DMS53 treated with DMSO at 0.1 percent for 48 hours (cell line): ENCODE results near the gene SLC47A1.

Source experiments
- DNase-seq: peaks from one replicate; lab custom pipeline; 2025; ENCODE audit not compliant: unreplicated experiment; lab: John Stamatoyannopoulos, UW

The SLC47A1 gene

GRCh38 chr17:19596869-19597268 lies 63.2 kb downstream of the SLC47A1 start:
- no peak for DNase-seq

- DNase-seq = no peak
Observed at GRCh38 chr17:19610311-19610710, 76.7 kb downstream of the SLC47A1 start.

GRCh38 chr17:19610879-19611278 lies 77.2 kb downstream of the SLC47A1 start:
- no peak for DNase-seq

- DNase-seq = no peak
Observed at GRCh38 chr17:19613979-19614378, 80.3 kb downstream of the SLC47A1 start.

- DNase-seq = no peak
Observed at GRCh38 chr17:19614900-19615299, 81.2 kb downstream of the SLC47A1 start.

GRCh38 chr17:19618015-19618414 lies 84.4 kb downstream of the SLC47A1 start:
- DNase-seq = no peak

GRCh38 chr17:19619705-19620325 lies 86.2 kb downstream of the SLC47A1 start:
- no peak for DNase-seq

- DNase-seq = no peak
Observed at GRCh38 chr17:19621697-19622096, 88.0 kb downstream of the SLC47A1 start.

- no peak for DNase-seq
Observed at GRCh38 chr17:19626079-19626478, 92.4 kb downstream of the SLC47A1 start.
